ENCODE data around the gene TMEM135.
"Not testable (repeated sequence)": the region's sequence is repeated elsewhere in the genome, so short reads cannot be mapped to it uniquely, and the experiment has no call there.

TMEM135 gene

GRCh38 chr11:87076260-87076783 lies 38.6 kb downstream of the TMEM135 start:
- no peak for DNase-seq (ENCODE audit: low read depth in 4 of 4, low spot score in 1 of 4)

- no peak for DNase-seq (ENCODE audit: low read depth in 4 of 4, low spot score in 1 of 4)
These were observed 39.2 kb downstream of the TMEM135 start for GRCh38 chr11:87076874-87077429.

GRCh38 chr11:87081358-87081757 lies 43.6 kb downstream of the TMEM135 start:
- no peak for DNase-seq (ENCODE audit: low read depth in 4 of 4, low spot score in 1 of 4)

GRCh38 chr11:87082590-87082989 lies 44.9 kb downstream of the TMEM135 start:
- DNase-seq (ENCODE audit: low read depth in 4 of 4, low spot score in 1 of 4), result no peak

- no peak for DNase-seq (ENCODE audit: low read depth in 4 of 4, low spot score in 1 of 4)
These were observed 45.3 kb downstream of the TMEM135 start for GRCh38 chr11:87083029-87083428.

GRCh38 chr11:87092159-87092558 lies 54.4 kb downstream of the TMEM135 start:
- DNase-seq (ENCODE audit: low read depth in 4 of 4, low spot score in 1 of 4), result no peak

- DNase-seq (ENCODE audit: low read depth in 4 of 4, low spot score in 1 of 4), result no peak
These were observed 54.8 kb downstream of the TMEM135 start for GRCh38 chr11:87092567-87092966.

GRCh38 chr11:87097582-87097981 lies 59.8 kb downstream of the TMEM135 start:
- peak in 3 of 4 experiments; percentile 1 to 8 (median 3) for DNase-seq (ENCODE audit: low read depth in 4 of 4, low spot score in 1 of 4)

GRCh38 chr11:87101956-87102580 lies 64.3 kb downstream of the TMEM135 start:
- no peak for DNase-seq (ENCODE audit: low read depth in 4 of 4, low spot score in 1 of 4)

GRCh38 chr11:87105826-87106225 lies 68.1 kb downstream of the TMEM135 start:
- not testable (repeated sequence) for DNase-seq (ENCODE audit: low read depth in 4 of 4, low spot score in 1 of 4)

- not testable (repeated sequence) for DNase-seq (ENCODE audit: low read depth in 4 of 4, low spot score in 1 of 4)
These were observed 69.6 kb downstream of the TMEM135 start for GRCh38 chr11:87107379-87107778.

- no peak for DNase-seq (ENCODE audit: low read depth in 4 of 4, low spot score in 1 of 4)
These were observed 72.9 kb downstream of the TMEM135 start for GRCh38 chr11:87110443-87111131.

GRCh38 chr11:87114093-87114492 lies 76.4 kb downstream of the TMEM135 start:
- no peak for DNase-seq (ENCODE audit: low read depth in 4 of 4, low spot score in 1 of 4)

- no peak for DNase-seq (ENCODE audit: low read depth in 4 of 4, low spot score in 1 of 4)
These were observed 78.5 kb downstream of the TMEM135 start for GRCh38 chr11:87116185-87116584.

GRCh38 chr11:87120937-87121336 lies 83.2 kb downstream of the TMEM135 start:
- DNase-seq (ENCODE audit: low read depth in 4 of 4, low spot score in 1 of 4), result no peak

- DNase-seq (ENCODE audit: low read depth in 4 of 4, low spot score in 1 of 4), result no peak
These were observed 85.1 kb downstream of the TMEM135 start for GRCh38 chr11:87122852-87123251.

- DNase-seq (ENCODE audit: low read depth in 4 of 4, low spot score in 1 of 4), result no peak
These were observed 87.5 kb downstream of the TMEM135 start for GRCh38 chr11:87125257-87125656.

GRCh38 chr11:87127101-87127500 lies 89.4 kb downstream of the TMEM135 start:
- DNase-seq (ENCODE audit: low read depth in 4 of 4, low spot score in 1 of 4), result no peak

- no peak for DNase-seq (ENCODE audit: low read depth in 4 of 4, low spot score in 1 of 4)
These were observed 90.6 kb downstream of the TMEM135 start for GRCh38 chr11:87128372-87128771.

GRCh38 chr11:87134524-87135106 lies 96.9 kb downstream of the TMEM135 start:
- no peak for DNase-seq (ENCODE audit: low read depth in 4 of 4, low spot score in 1 of 4)

GRCh38 chr11:87136236-87136635 lies 98.5 kb downstream of the TMEM135 start:
- no peak for DNase-seq (ENCODE audit: low read depth in 4 of 4, low spot score in 1 of 4)

GRCh38 chr11:87137711-87138110 lies 100.0 kb downstream of the TMEM135 start:
- DNase-seq (ENCODE audit: low read depth in 4 of 4, low spot score in 1 of 4), result no peak
